ENCODE results near the gene RAB35. TPM values are rescaled to one million over a fixed set of nuclear protein-coding genes. Genes with fewer than 3 reads are reported as not detected.

RAB35 gene
- total RNA-seq, 1 donor from 2014 or later: 57.7 TPM

DNA sequence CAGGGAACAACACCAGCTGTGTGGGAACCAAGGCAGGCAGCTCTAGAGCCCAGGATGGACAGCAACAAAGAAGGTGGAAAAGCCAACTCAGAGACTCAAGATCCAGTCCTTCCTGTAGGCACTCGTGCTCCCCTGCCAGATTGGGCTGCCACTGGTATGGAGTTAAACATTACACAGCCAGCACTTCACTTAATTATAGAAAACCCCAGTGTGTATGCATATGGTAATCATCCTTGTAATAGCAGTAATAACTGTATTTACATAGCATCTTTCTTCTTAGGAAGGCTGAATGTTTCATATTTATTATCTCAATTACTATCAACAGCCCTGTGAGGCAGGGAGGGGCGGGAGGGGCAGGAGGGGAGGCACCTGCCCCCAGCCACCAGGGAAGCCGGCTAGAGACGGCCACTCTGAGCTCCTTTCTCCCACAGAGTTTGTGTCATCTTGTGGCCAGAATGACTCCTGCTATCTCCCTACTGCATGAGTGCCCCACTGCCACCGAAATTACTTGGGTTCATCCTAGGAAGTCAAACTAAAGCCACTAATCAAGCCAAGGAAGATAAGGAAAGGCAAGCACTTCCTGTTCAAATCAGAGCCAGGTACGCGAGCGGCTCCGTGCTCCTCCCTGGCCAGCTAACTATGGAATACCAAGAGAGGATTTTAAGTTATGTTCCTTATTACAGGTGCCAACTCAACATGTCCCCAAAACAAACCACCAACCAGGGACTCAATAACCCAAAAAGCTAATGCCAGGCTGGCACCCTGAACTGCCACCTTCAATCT lies 15.7 kb upstream of the RAB35 start:
- no peak for ATAC-seq

- no peak for ATAC-seq
Observed at GRCh38 chr12:120131116-120131515, 14.6 kb upstream of the RAB35 start.

DNA sequence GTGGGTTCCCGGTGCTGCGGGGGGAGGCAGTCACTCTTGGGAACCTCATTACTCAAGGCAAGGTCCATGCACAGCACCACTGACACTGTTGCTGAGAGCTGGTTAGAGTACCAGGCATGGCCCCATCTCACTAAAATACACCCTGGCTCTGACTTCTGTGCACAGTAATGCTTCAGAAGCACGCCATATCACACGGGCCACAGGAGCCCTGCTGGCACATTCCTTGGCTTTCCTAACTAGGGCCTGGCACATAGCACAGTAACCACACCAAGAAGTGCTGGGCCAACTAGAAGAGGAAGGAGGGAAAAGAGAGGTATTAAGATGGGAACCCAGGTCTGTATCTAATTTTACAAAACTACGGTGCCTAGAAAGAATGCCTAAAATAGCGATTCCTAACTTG lies 13.5 kb upstream of the RAB35 start:
- ATAC-seq: no peak

GRCh38 chr12:120126635-120127005 lies 10.1 kb upstream of the RAB35 start:
- peak; percentile 66 for ATAC-seq

DNA sequence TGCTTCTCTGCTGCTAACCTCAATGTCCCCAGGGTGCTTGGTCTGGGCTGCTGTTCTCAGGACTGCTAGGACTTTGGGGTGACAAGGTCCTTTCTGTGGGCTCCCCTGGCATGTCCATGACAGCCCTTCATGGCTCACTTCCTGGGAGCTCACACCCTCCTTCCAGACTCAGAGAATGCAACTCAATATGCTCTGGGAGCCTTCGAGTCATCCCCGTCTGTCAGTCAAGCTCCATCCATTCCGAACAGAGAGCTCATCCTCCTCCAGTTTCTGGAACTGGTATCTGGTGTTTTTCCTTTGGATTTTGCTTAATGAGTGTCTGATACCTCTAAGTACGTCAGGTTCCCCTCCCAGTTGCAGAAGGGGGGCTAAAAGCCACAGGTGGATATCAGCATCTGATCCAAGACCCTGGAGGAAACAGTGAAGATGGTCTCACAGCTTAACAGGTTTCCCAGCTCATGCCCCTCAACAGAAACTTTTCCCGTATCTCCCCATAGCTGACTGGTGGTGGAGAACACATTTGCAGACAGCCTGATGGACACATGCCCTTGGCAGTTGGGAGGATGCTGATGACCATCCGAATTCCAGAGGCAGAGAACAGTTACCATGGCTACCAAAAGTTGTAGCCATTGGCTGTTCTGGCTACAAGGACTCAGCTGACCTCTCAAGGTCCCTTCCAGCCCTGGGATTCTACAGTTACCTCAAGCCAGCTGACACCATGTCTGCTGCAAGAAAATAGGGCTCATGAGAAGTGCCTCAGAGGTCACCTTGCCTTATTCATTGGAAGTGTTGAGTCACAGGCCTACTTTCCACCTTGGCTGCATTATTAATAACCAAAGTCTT lies 9.5 kb upstream of the RAB35 start:
- ATAC-seq: peak; percentile 24

- ATAC-seq: no peak
Observed at GRCh38 chr12:120125029-120125428, 8.5 kb upstream of the RAB35 start.

- no peak for ATAC-seq
Observed at GRCh38 chr12:120121766-120122293, 5.3 kb upstream of the RAB35 start.

DNA sequence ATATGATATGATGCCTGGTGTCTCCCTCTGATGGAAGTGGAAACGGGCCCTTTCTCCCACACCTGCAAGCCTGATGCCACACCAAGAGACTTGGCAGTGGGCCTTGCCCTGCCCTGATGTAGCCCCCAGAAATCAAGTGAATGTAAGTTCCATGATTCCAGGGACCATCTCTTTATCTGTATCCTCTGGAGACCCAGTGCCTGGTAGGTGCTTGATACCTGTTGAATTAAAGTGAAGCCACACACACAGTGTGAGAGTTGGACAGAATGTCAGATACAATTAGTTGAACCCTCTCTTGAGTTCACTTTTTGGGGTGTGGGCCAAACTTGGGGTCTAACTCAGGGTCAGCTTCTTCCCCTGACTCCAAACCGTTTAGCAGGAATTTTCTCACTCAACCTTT lies 4.8 kb upstream of the RAB35 start:
- no peak for ATAC-seq

DNA sequence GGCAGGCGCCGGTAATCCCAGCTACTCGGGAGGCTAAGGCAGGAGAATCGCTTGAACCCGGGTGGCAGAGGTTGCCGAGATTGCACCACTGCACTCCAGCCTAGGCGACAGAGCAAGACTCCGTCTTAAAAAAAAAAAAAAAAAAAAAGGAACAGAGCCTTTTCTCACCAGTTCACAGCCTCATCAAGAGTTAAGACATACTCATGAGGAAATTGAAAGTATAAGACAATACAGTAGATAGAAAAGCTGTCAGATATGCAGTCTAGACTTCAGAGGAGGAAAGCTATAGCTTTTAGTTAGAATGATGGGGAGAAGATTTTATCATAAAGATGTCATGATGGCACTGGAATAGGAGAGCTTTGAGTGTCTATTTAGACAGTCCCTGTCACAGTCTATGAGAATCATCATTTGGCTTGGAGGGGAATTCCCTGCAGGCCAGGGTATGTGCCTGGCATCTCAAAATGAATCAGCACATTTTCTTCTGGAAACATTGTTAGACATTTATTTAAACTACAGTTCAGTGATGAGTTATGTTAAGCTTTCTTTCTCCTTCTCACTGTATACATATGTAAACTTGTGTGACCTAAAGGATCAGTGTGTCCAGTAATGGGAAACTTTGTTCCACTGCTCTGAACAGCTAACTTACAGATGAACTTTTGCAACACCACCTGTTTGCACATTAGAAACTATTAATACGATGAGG lies 2.9 kb upstream of the RAB35 start:
- no peak for ATAC-seq

GRCh38 chr12:120118321-120119061 lies 1.9 kb upstream of the RAB35 start:
- ATAC-seq: peak; percentile 2

DNA sequence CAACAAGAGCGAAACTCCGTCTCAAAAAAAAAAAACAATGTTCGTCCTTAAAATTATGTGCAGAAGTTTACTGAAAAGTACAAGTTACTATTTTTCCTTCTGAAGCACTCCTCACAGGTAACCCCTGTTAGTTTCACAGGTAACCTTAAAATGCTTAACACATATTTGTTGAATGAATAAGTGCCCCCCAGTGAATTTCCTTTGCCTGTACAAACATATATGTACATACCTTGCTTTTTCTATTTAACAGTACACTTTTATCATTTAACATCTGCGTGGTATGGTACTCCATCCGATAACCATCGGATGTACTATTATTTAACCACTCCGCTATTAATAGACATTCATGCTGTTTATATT lies 1.4 kb upstream of the RAB35 start:
- ATAC-seq: no peak

DNA sequence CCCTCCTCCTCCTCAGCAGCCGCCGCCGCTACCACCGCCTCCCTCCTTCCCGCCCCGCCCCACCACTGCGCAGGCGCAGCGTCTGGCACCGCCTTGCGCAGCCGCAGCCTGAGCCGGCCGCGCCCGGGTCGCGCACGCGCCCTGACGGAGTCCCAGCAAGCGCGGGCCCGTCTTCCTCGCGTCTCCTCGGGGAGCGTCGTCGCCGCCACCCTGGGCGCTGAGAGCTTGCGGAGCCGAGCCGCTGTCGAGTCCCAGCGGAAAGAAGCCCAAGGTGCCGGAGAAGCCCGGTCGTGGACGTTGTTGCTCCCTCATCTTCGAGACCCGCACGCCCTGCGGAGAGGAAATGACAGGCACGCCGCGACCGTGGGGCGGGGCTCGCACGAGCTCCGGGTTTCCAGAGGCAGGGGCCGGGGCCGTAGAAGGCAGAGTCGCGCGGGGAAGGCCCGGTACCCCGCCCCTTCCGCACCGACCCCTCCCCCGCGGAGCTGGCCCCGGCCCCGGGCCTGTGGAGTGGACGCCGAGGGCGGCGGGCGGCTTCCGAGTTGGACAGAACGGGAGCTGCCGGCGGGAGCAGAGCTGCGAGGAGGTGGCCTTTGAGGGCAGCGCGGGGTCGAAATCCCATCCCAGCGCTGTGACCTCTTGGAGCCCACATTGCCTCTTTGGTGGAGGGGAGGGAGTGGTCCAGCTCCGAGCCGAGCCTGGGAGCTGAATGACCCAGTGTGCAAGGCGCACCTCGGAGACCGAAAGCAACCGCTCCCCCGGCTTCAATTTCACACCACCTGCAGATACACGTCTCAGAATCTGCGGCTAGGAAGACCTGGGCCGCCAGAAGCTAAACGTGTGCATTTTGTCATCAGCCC lies 469 bp upstream of the RAB35 start:
- peak; percentile 94 for ATAC-seq

DNA sequence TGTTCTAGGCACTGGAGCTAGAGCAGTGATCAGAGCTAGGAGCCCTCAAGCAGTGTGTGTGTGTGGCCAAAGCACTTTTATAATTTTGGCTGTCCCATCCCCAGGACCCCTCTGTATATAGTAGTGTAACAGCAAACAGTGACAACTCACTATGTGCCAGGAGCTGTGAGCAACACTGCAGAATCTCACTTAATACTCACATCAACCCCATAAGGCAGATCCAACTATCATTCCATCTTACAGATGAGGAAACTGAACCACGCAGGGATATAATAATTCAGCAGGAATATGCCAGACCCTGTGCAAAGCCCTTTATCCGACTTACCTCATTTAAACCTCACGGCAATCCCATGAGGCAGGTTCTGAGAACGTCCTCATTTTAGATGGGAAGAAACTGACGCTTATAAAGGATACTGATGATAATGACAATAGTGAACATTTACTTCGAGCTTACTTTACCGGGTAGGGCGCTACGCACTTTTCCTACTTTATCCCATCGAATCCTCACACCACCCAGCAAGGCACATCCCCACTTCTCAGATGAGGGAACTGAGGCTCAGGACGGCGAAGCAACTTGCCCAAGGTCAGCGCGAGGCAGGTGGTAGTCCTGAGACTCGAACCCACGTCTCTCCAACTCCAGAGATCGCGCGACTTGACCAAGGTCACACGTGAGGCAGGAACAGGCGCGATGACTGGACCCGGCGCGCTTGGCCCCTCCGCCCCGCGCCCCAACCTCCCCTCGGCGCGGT lies 687 bp downstream of the RAB35 start:
- ATAC-seq: no peak

DNA sequence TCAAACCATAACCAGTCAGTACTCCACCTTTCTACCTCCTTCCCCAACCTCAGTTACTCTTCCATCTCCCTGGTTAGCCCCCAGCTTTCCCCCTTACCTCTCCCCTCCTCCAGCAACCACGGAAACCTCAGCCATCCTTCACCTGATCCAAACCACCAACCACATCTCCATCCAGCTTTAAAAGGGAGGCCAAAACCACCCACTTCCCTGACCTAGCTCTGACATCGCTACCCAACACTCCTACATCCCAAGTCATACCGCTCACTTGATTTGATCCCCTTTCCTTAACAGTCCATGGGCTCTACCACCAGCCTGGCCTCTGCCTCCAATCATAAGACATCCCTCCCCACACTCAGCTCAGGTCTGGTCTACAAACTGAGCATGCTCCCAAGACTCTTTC lies 1.5 kb downstream of the RAB35 start:
- ATAC-seq: no peak

DNA sequence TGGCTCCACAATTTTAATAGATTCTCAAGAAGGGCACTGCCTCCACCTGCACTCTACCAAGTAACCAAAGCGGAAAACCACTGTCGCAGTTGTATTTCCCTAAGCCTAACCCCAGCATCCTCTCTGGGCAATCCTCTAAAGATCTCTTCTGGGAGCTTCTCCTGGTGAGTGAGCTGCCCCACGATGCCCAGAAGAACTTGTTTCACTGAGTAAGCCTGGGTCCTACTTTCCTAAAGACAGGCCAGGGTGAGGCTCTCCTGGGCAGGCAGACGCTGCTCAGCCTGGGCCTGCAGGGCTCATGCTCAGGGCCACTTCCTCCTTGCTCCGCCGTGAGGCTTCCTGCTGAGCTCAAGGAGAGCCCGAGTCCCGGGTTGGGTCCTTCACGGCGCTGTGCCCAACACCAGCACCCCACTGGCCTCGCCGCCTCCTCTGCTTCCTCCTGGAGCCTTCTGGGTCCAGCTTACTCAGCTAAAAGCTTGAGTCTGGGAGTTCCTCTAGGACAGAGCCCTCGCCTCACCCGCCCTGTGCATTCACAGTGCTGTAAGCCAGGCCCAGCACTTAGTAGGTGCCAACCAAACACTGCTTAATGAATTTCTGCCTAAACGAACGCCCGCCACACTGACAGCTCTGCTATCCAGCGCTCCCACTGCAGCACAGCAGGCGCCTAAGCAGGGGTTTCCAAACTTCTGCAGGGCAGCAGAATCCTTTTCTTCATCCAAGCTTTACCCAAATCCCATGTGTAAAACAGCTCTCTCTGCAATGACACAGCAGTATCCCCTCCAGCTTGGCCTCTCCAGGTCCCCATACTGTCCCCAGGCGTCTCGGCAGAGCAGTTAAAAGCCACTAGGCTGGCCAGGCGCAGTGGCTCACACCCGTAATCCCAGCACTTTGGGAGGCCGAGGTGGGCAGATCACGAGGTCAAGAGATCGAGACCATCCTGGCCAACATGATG lies 5.7 kb downstream of the RAB35 start:
- peak; percentile 90 for ATAC-seq

GRCh38 chr12:120109570-120110267 lies 6.8 kb downstream of the RAB35 start:
- no peak for ATAC-seq

- no peak for ATAC-seq
Observed at GRCh38 chr12:120106151-120106550, 10.4 kb downstream of the RAB35 start.

GRCh38 chr12:120103371-120103770 lies 13.2 kb downstream of the RAB35 start:
- ATAC-seq: no peak

DNA sequence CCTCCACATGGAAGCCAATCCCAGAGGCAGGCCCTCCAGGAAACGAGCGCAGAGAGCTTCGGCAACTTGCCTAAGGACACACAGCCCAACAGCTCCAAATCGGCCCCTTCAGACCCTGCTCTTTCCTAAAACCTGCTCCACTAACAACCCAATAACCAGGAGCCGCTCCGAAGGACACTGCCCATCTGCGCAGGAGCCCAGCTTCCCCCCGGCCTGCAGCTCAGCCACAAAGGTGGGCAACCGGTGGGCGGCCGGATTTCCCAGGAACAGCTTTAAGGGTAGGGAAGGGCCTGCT lies 13.6 kb downstream of the RAB35 start:
- no peak for ATAC-seq
